GM19395 (cell line): ENCODE data around the gene TAS2R8.
"Not testable (repeated sequence)": the region's sequence is repeated elsewhere in the genome, so short reads cannot be mapped to it uniquely, and the experiment has no call there.

ENCODE experiments used
- ATAC-seq: cut with Tn5 transposase; IDR thresholded peaks from one replicate; pipeline ENCODE4 v1.9.1; 2021; ENCODE audit warnings: mild to moderate bottlenecking, moderate library complexity; ENCODE audit not compliant: unreplicated experiment

Gene TAS2R8, protein sequence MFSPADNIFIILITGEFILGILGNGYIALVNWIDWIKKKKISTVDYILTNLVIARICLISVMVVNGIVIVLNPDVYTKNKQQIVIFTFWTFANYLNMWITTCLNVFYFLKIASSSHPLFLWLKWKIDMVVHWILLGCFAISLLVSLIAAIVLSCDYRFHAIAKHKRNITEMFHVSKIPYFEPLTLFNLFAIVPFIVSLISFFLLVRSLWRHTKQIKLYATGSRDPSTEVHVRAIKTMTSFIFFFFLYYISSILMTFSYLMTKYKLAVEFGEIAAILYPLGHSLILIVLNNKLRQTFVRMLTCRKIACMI

GRCh38 chr12:10807186-10807585 lies at the start of gene TAS2R8:
Gene TAS2R8, minus strand, starts transcription at chr12:10807286. Its CDS starts 306 bp downstream, at chr12:10806980.
- no peak for ATAC-seq

GRCh38 chr12:10855807-10856206 lies 48.7 kb upstream of the TAS2R8 start:
- no peak for ATAC-seq

DNA sequence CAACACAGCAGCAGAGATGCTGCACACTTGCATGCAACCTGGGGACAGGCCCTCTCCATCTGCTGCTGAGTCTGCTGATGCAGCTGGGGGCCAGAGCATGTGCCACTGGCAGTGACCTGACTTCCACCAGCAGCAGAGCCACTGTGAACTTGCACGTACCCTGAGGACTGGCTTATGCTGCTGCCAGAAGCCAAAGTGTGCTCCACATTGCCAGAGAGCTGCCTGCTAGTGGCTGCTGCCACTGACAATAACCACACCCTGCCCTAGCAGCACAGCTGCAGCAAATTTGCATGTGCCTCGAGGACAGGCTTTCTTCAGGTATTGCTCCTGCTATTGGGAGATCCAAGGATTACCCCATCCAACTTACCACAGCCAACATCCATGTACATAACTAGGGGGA lies 46.7 kb upstream of the TAS2R8 start:
- no peak for ATAC-seq

DNA sequence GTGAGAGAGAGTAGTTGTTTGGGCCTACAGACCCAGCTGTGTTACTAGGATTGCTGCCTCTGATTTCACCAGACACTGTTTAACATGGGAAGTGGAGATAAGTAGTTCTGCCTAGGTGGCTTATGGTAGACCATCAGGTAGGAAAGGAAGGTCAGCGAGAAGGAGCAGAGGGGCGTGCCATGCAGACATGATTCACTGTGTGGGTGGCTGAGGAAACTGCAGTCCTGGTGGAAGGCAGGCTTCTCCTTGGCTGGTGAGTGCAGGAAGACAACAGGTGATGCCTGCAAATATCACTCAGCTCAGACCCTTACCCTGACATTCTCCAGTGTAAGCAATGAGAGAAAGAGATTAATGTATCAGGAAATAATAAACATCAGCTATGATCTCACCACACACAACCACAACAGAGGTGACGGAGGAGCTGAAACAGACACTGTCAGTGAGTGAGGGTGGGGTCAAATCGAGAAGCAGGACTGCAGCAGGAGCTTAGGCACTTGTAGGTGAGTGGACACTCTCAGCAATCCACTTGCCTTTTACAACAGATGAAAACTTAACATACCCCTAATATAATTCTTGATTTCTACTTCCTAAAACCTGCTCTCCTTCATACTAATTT lies 44.3 kb upstream of the TAS2R8 start:
- no peak for ATAC-seq

DNA sequence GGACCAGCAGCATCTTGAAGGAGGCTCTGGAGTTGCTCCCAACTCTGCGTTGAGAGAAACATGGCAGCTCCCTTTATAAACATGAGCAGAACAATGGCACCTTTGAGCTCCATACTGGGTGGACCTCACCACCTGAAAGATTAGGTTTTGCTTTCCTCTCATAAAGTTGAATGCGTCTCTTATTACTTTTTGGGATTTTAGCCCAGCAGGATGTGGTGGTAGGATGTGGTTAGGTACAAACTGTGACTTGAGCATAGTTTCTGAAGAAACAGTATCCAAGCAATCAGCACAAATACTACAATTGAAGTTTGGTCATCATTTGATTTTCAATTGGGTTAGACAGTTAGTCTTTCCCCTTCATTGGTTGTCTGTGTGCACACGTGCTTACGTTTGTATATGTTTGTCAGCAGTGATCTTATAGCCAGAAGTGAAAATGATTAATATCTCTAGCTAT lies 42.4 kb upstream of the TAS2R8 start, which contains the start of gene PRR4:
Gene PRR4 (minus strand): TSS at position 51 of the 454 bp plus-strand sequence. CDS start 38 bp downstream, at position 13.
- no peak for ATAC-seq

GRCh38 chr12:10847744-10848143 lies 40.7 kb upstream of the TAS2R8 start:
- no peak for ATAC-seq

DNA sequence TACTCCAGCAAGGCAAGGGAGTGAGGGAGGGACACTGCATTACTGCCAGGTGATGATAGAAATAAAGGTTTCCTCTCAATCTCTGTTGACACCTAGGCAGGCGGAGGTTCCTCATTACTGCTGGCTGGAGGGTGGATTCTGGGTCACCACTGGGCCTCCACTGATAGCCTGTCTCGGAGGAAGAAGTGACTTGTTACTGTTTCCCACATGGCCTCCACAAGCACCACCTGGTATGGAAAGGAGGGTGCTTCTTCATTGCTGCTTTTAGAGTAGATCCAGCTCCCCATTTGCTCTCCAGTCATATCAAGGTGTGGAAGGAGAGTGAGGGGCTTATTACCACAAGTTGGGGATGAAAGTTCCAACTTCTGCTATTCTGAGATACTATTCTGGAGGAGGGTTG lies 35.8 kb upstream of the TAS2R8 start:
- no peak for ATAC-seq

- no peak for ATAC-seq
Observed at GRCh38 chr12:10838461-10838860, 31.4 kb upstream of the TAS2R8 start.

DNA sequence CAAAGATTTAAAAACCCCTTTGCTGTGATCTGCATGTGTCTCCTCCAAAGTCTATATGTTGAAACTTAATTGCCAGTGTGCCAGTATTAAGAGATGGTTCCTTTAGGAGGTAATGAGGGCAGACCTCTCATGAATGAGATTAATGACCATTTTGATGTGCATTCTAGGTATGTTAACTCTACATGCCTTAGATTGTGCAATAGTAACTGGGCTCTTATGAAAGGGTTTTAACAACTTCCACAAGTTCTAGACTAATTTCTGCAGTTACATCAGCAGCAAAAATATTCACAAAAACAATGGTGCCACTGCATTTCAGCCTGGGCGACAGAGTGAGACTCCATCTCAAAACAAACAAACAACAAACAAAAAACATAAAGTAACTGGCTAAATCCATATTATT lies 22.9 kb upstream of the TAS2R8 start:
- no peak for ATAC-seq

- no peak for ATAC-seq
Observed at GRCh38 chr12:10826258-10826657, 19.2 kb upstream of the TAS2R8 start, which contains the start of gene TAS2R10. Gene TAS2R10, minus strand, starts transcription at chr12:10826358. Its CDS starts 89 bp downstream, at chr12:10826269.

DNA sequence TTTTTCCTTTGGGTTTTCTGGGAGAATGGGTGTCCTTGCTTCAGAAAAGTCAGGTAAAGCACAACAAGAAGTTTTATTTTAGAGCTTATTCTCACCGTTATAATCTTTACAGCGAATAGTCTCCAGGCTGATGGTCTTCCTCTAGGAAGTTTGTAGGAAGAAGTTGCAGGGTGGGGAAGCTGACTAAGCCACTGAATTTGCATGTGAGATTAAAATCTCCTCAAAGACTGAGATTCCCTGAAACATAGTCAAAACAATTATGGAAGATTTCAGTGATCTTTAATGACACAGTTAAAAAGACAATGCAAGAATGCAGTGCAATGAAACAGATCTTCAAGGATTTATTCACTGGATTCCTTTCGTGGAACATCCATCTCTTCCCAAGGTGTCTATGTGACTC lies 17.9 kb upstream of the TAS2R8 start:
- no peak for ATAC-seq

GRCh38 chr12:10811883-10812536 lies 4.9 kb upstream of the TAS2R8 start:
- ATAC-seq = no peak

DNA sequence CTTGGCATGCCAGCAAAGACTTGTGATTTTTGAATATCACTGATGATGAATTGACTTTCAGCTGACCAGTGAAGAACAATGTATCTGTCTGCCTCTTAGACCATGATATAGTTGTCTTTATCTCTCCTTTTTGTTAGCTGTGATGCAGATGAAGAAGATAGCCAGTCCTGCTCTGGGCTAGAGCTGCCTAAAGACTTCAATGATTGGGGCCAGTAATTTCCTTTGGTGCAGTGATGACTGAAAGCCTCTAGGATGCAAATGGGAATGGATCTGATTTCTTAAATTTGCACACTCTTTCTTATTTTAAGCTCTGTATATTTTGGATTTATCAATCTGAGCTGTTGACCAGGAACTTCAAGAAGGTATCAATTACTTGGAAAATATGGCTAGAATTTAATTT lies 3.0 kb upstream of the TAS2R8 start, which contains the start of gene TAS2R9:
Gene TAS2R9 (minus strand): TSS at position 101 of the 400 bp plus-strand sequence. CDS start 93 bp downstream, at position 8.
- ATAC-seq = no peak

DNA sequence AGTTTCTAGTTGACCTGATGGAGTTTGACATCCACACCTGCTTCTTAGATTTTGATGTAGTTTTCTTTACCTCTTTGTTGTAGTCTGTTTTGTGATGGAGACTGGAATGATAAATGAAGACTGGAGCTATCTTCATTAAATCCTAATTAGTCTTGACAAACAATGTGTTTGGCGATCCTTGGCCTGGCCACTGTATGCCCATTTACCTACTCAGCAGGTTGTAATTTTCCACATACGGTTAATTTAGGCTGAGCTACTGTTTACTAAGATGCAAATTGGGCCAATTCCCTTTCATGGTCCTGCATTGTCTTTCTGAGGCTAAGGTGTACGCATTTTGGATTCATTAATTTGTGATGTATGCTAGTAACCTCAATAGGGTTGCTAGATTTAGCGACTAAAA lies 4.5 kb downstream of the TAS2R8 start, which contains the start of gene TAS2R7:
Gene TAS2R7 (minus strand): TSS at position 41 of the 400 bp plus-strand sequence. CDS start 57 bp downstream, outside the sequence.
- no peak for ATAC-seq

DNA sequence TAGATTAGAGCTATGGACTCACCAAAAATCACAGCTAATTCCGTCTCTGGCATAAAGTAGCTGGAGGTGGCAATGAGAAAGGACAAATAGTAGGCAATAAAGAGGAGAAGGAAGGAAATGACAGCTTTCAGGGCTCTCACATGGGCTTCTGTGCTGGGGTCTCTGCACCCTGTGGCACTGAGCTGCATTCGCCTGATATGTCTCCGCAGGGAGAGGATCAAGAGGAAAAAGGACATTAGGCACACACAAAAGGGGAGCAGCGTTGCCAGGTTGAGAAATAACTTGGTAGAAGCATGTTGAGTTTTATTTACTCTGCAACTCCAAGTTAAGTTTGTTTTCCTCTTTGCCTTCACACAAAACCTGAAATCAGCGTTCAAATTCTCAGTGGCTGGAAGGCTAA lies 5.3 kb downstream of the TAS2R8 start:
- no peak for ATAC-seq

DNA sequence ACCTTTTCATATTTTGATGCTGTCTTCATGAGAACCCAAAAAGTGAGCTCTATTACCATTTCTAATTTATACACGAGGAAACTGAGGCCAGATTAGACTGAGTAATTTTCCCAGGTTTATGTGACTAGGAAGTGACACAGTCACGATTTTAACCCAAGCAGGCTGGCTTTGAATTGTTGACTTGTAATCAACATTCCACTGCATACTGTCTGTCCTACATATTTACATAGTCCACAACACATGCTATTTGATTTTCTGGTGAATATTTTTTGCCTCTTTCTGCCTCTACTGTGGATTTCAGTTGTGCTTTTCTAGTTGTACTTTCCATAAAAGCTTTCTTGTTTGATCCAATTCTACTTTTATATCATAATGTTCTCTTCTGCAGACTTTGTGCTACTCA lies 12.9 kb downstream of the TAS2R8 start:
- ATAC-seq = no peak

- ATAC-seq = not testable (repeated sequence)
Observed at GRCh38 chr12:10791769-10792168, 15.3 kb downstream of the TAS2R8 start.

DNA sequence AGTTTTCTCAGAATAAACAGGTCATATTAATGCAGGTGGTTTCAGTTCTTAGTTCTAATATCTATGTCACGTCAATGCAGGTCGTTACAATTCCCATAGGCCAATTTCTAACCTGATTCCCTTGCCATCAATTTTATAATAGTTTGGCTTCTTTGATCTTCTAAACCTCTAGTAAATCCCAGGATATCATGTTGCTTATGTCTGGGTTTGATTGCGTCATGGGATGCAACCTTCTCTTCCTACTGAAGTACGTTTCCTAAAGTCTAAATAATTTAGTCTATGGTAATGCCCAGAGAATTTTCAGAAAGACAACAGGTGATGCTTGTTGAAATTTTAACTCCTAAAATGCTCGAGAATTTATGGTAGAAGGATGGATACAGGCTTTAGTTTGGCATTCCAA lies 23.8 kb downstream of the TAS2R8 start:
- no peak for ATAC-seq

- no peak for ATAC-seq
Observed at GRCh38 chr12:10779103-10779502, 28.0 kb downstream of the TAS2R8 start.

- no peak for ATAC-seq
Observed at GRCh38 chr12:10771132-10771733, 35.9 kb downstream of the TAS2R8 start.

DNA sequence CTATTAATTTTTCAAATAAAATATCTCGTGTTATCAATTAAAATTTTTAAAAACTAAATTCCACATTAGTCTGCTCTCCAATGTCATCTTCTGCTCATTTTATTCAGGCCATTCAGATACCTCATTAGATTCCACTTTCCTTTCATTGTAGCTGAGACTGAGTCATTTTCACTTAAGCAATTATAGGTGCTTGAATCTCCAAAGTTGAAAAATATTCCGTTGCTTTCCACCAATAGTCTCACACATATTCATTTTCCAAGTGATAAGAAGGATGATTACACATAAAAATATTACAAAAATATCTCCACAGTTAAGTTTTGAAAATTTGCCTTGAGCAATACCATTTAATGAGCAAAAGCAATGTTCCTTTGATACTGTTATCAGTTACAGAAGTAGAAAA lies 47.4 kb downstream of the TAS2R8 start:
- ATAC-seq = no peak
